Amygdala (tissue), 56 donors: ENCODE measurements around the gene SH3RF1.
A peak's percentile ranks its signal among the peaks of the same experiment; 100 is the strongest.

Experiments used
- DNase-seq, 56 donors: peaks; one replicate each; lab custom pipeline; 2025; lab: John Stamatoyannopoulos, UW

Gene SH3RF1

GRCh38 chr4:169115144-169115896 lies 155.4 kb downstream of the SH3RF1 start:
- no peak for DNase-seq

DNA sequence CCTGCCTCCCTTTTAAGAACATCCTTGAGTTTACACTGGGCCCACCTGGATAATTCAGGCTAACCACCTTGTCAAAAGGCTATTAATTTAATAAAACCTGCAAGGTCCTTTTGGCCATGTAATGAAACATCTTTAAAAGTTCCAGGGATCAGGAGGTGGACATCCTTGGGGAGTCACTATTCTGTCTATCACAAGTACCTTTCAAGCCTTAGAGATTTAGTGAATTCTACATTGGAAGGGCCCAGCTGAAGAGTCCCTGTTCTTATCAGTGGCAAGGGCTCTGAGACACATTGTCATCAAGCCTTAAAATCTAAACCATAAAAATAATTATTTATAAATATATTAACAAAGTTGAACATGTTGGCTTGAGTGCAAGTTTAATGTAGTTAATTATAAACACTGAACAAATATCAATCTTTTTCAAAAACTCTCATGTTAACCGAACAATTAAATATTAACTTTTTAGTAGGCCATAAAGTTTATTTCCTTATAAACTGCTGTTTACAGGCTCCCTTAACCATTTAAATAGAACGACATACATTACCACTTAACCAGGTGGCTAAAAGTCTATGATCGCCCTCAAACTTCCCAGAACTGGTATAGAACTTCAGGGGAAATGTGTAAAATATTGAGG lies 156.3 kb downstream of the SH3RF1 start:
- DNase-seq, result no peak

GRCh38 chr4:169110633-169111032 lies 160.1 kb downstream of the SH3RF1 start:
- DNase-seq, result no peak

DNA sequence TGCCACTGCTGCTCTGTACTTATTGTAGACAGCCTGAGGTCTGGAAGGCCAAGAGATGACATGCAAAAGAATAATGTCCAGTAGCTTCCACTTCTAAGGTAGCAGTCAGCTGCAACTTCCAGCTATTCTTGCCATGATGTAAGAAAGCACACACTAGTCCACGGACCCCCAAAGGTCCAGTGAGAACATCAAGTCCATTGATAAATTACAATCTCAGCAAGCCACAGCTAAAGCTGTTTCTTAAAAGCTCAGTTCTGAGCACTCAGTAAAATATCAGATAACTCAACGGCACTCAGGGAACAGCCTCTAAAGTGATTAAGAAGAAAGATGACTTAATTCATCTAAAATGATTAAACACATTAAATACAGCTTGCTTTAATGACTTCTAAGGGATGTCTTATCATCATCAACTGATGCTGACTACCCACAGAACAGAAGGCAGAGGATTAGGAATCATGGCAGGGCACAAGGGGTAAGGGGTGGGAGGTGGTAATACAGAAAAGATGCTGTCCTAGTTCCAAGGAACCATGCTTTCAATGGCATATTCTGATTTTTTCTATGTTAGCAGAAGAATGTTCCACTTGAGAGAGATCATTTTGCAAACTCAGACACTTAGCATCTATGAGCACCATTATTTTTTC lies 161.6 kb downstream of the SH3RF1 start:
- no peak for DNase-seq

DNA sequence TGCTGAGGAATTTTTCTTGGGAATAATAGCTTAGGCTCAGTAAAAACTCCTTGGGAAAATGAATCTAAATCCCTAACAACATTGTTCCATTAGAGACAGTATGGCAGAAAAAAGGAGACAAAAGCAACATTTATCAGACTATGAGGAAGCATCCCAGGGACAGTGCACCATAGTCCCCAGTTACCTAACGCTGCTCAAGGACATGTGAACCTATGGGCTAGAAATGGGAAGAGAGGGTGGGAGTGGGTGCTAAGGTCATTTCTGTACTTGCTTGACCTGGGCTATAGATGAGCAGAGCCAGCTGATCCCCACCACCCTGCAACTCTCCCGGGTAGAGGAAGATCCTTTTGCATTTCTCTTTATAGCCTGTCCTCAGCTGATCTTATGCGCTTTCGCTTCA lies 162.5 kb downstream of the SH3RF1 start:
- no peak for DNase-seq

- DNase-seq, result no peak
These were observed 163.2 kb downstream of the SH3RF1 start for GRCh38 chr4:169107528-169107927.

DNA sequence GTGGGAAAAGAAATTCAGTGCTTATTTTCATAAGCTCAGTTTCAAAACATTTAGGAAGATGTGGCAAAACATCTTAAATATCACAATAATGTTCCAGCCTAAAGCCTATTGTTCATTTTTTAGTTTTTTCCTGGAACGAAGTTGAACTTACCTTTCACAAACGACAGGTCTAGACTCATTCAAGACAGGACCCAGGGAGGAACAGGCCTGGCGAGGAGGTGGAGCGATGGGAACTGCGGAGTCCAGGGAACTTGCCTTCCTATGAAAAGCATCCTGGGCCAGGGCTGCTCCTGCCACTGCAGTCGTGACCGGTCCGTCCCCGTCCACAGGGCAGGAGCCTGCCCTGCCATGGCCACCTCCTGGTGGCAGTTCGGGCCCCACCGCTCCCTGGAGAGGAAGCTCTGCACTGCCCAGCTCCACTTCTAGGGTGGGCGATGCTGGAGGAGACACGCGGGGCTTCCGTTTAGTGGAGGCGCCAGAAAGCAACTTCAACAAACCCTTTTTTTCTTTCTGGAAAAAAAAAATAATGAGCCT lies 164.0 kb downstream of the SH3RF1 start:
- DNase-seq, result no peak

DNA sequence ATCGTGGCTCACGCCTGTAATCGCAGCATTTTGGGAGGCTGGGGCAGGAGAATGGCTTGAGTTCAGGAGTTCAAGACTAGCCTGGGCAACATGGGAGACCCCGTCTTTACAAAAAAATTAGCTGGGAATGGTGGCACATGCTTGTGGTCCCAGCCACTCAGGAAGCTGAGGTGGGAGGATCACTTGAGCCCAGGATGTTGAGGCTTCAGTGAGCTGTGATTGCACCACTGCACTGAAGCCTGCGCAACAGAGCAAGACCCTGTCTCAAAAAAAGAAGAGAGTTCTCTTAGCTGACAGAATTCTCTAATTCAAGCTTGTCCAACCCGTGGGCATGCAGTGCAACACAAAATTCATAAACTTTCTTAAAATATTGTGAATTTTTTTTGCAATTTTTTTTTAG lies 165.1 kb downstream of the SH3RF1 start:
- no peak for DNase-seq

GRCh38 chr4:169103966-169104412 lies 166.8 kb downstream of the SH3RF1 start:
- peak in 1 of 56 donors; percentile 9 for DNase-seq

GRCh38 chr4:169102026-169102425 lies 168.7 kb downstream of the SH3RF1 start:
- DNase-seq, result no peak

DNA sequence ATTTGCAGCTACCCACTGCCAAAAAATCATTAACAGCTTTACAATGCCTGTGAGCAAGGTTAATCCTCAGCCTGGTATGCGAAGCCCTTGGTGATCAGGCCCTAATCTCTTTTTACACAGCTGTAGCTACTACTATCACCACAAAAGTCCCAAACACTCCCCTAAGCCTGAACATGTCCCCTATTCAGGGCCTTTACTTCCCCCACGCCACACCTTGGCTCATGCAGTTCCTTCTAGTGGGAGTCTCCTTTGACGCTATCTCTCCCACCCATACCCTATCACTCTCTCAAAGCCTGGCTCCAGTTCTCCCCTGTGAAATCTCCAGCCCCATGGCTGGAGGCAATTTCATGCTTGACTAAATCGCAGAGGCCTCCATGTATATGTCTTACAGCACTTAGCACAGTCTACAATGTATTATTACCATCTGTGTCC lies 170.1 kb downstream of the SH3RF1 start:
- DNase-seq, result no peak

DNA sequence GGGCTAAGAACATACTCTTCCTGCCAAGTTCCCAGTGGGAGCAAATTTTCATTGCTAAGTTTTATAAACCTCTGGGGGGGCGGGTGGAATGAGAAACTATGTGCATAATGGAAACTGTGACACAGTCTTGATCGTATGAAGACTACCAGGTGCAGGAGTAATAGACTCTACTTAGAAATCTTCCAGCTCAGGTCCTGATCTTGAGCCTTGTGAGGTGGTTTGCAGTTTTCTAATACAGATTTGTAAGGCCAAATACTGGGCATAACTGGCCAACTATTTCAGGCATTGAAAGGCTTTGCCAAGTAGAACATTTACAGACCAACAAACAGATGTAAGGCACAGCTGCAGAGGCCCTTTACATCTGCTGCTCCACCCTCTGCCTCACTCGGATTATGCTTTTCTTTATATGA lies 171.0 kb downstream of the SH3RF1 start:
- DNase-seq, result no peak

GRCh38 chr4:169098969-169099690 lies 171.6 kb downstream of the SH3RF1 start:
- no peak for DNase-seq

GRCh38 chr4:169098532-169098931 lies 172.2 kb downstream of the SH3RF1 start:
- DNase-seq, result no peak

GRCh38 chr4:169098054-169098497 lies 172.7 kb downstream of the SH3RF1 start:
- DNase-seq, result no peak

DNA sequence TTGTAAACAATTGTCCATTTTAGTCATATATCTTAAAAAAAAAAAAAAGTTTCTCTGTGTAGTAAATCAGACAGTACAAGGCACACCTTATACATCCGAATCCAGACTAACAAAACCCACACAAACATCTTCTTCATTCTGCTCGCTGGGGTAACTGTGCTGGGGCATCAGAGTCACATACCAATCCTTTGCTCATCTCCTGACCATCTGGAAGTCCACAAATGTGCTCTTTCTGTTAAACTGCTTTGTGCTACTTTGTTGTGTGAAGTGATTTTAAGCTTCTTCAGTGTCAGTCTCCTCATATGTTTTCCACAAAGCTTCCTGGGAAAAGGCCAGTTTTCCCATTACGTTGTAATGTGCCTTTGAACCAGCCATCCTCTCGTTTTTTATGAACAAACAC lies 174.5 kb downstream of the SH3RF1 start:
- no peak for DNase-seq

DNA sequence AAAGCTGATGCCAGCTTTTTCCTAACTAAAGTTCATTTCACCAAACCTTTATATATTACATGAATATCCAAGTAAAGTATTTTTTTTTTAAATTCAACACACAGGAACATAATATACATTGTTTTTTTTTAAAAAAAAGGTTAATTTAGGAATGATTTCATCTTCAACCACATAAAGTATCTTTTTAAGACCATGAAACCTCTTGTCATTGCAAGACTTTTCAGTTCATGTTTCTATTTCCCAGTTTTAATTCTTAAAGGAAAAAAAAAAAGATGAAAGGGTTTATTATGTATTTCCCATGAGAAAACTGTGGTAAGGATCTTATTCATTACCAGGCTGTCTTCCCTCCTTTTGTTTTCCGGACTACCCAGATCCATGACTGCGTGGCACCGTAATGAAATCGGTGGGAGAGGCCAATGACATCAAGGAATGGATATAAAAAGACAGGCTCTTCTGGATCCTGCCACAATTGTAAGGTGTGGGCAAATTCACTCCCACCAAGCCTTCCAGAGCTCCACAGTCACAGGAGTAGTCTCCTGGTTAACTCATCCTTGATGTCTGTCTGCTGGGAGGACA lies 176.0 kb downstream of the SH3RF1 start:
- DNase-seq, result no peak

GRCh38 chr4:169092889-169093522 lies 177.8 kb downstream of the SH3RF1 start:
- DNase-seq, result no peak

- no peak for DNase-seq
These were observed 180.1 kb downstream of the SH3RF1 start for GRCh38 chr4:169090484-169091215.
